GM12865 (cell line): Measurements from ENCODE around the gene PAK1.
"Not testable (repeated sequence)": the region's sequence is repeated elsewhere in the genome, so short reads cannot be mapped to it uniquely, and the experiment has no call there.

Experiments
- DNase-seq: peaks from one replicate; pipeline ENCODE4 v3.0.0; 2010; ENCODE audit warnings: low read depth
- H3K4me3 ChIP-seq: 2 replicates; pipeline ENCODE4 v1.5.1; 2011; ENCODE audit warnings: mild to moderate bottlenecking, low read depth, low read length, control low read depth
- CTCF ChIP-seq: IDR thresholded peaks from 2 replicates; pipeline ENCODE4 v1.5.1; 2011; ENCODE audit warnings: low read length, control low read depth, low read depth, inconsistent platforms; ENCODE audit not compliant: insufficient read depth; ENCODE audit errors: missing control alignments

The PAK1 gene

GRCh38 chr11:77505956-77506355 is 32.1 kb upstream of the PAK1 start:
- TF ChIP-seq CTCF: no peak
- H3K4me3 ChIP-seq: no peak overlapping the region
- DNase-seq: no peak

GRCh38 chr11:77503006-77503405 is 29.1 kb upstream of the PAK1 start:
- TF ChIP-seq CTCF: no peak
- DNase-seq: no peak

GRCh38 chr11:77502346-77502905 is 28.5 kb upstream of the PAK1 start:
- no peak for TF ChIP-seq CTCF
- DNase-seq: no peak
- no peak overlapping the region for H3K4me3 ChIP-seq

More at GRCh38 chr11:77503006-77503405, 29.1 kb upstream of the PAK1 start:
- no peak overlapping the region for H3K4me3 ChIP-seq

- no peak overlapping the region for H3K4me3 ChIP-seq
- DNase-seq: no peak
- TF ChIP-seq CTCF: no peak
Measured at GRCh38 chr11:77501758-77502157, 27.9 kb upstream of the PAK1 start.

- no peak for TF ChIP-seq CTCF
- no peak overlapping the region for H3K4me3 ChIP-seq
- DNase-seq: no peak
Measured at GRCh38 chr11:77497368-77497767, 23.5 kb upstream of the PAK1 start.

- H3K4me3 ChIP-seq: no peak overlapping the region
- TF ChIP-seq CTCF: no peak
- no peak for DNase-seq
Measured at GRCh38 chr11:77495526-77495925, 21.6 kb upstream of the PAK1 start.

- H3K4me3 ChIP-seq, DNase-seq: not testable (repeated sequence)
Measured at GRCh38 chr11:77490035-77490434, 16.1 kb upstream of the PAK1 start.

GRCh38 chr11:77487790-77488189 is 13.9 kb upstream of the PAK1 start:
- no peak for TF ChIP-seq CTCF
- no peak overlapping the region for H3K4me3 ChIP-seq
- DNase-seq: no peak
